Ishikawa (cell line): ENCODE measurements around the gene VGF.

Experiments
- CEBPB ChIP-seq: IDR thresholded peaks from 2 replicates; pipeline ENCODE4 v1.6.1; 2012
- CREB1 ChIP-seq: IDR thresholded peaks from 2 replicates; pipeline ENCODE4 v1.6.1; 2012; ENCODE audit warnings: low read depth
- EGR1 ChIP-seq: IDR thresholded peaks from 2 replicates; pipeline ENCODE4 v1.6.1; 2012
- EP300 ChIP-seq: IDR thresholded peaks from 2 replicates; pipeline ENCODE4 v1.6.1; 2012; ENCODE audit warnings: borderline replicate concordance
- FOXM1 ChIP-seq: IDR thresholded peaks from 2 replicates; pipeline ENCODE4 v1.6.1; 2012; ENCODE audit warnings: low read depth, borderline replicate concordance
- MAX ChIP-seq: IDR thresholded peaks from 2 replicates; pipeline ENCODE4 v1.6.1; 2012
- NFIC ChIP-seq: IDR thresholded peaks from 2 replicates; pipeline ENCODE4 v1.6.1; 2012
- RAD21 ChIP-seq: IDR thresholded peaks from 2 replicates; pipeline ENCODE4 v1.6.1; 2012; ENCODE audit warnings: low read depth
- REST ChIP-seq: IDR thresholded peaks from 2 replicates; pipeline ENCODE4 v1.6.1; 2012; ENCODE audit warnings: low read depth, mild to moderate bottlenecking
- TAF1 ChIP-seq: IDR thresholded peaks from 2 replicates; pipeline ENCODE4 v1.6.1; 2012; ENCODE audit warnings: low read depth, mild to moderate bottlenecking
- TCF12 ChIP-seq: IDR thresholded peaks from 2 replicates; pipeline ENCODE4 v1.6.1; 2012; ENCODE audit warnings: low read depth
- TEAD4 ChIP-seq: IDR thresholded peaks from 2 replicates; pipeline ENCODE4 v1.6.1; 2012
- USF1 ChIP-seq: IDR thresholded peaks from 2 replicates; pipeline ENCODE4 v1.6.1; 2012
- YY1 ChIP-seq: IDR thresholded peaks from 2 replicates; pipeline ENCODE4 v1.6.1; 2012; ENCODE audit warnings: low read depth
- ZBTB7A ChIP-seq: IDR thresholded peaks from 2 replicates; pipeline ENCODE4 v1.6.1; 2012; ENCODE audit warnings: low read depth

Gene VGF

GRCh38 chr7:101165075-101165957 lies at the start of gene VGF:
VGF (minus strand) TSS chr7:101165569; CDS start chr7:101164843, 726 bp downstream.
- TF ChIP-seq CREB1 (peak; percentile 51), RAD21 (no peak), EP300 (no peak), CEBPB (no peak), TEAD4 (0 out of 2 replicates have a peak, but pooled peaks have one; percentile 17), NFIC (no peak), ZBTB7A (no peak), USF1 (peak; percentile 99), YY1 (no peak), TCF12 (no peak), EGR1 (no peak), FOXM1 (no peak), REST (peak; percentile 100), TAF1 (no peak), MAX (peak; percentile 77)

- no peak for TF ChIP-seq RAD21
- no peak for TF ChIP-seq FOXM1
- no peak for TF ChIP-seq TEAD4
- no peak for TF ChIP-seq TAF1
- TF ChIP-seq REST, result no peak
- no peak for TF ChIP-seq CEBPB
- no peak for TF ChIP-seq EP300
- TF ChIP-seq EGR1, result no peak
These were observed 46.6 kb upstream of the VGF start for GRCh38 chr7:101212014-101212413.

GRCh38 chr7:101211501-101211900 lies 46.1 kb upstream of the VGF start:
- TF ChIP-seq CREB1 (no peak), YY1 (no peak), TCF12 (no peak), REST (no peak), CEBPB (no peak)

GRCh38 chr7:101210143-101210542 lies 44.8 kb upstream of the VGF start:
- TF ChIP-seq TCF12 (no peak), FOXM1 (no peak), REST (no peak), EGR1 (no peak)
